Measurements from ENCODE around the gene NUCB2. TPM values are rescaled to one million over a fixed set of nuclear protein-coding genes. Genes with fewer than 3 reads are reported as not detected.
A peak's percentile ranks its signal among the peaks of the same experiment; 100 is the strongest.

Gene NUCB2
- polyA plus RNA-seq, 3 donors from 2014 or later: 157 to 180 (median 169) TPM

DNA sequence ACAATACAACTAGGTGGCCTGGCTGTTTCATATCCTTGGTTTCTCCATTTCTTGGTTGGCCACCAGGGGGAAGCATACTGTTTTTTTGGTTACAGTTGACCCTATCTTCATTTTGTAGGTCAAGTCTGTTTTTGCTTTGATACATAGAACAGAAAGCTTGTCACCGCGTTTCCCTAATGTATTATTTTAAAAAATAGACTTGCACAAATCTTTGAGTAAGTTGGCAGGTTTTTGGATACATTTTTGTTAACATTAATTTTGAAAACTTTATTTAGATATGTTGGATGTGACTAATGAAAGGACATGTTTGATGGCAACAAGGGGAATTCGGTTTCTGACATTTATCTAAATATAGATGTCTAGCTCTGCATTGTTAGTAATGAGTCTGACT, 78.1 kb downstream of the NUCB2 start:
- Mint-ChIP-seq H3K27me3 (ENCODE audit: low read depth in 3 of 3) (peaks cover 7 to 28% (median 21%) of the 10 kb centered on the region in 3 donors), H3K4me3 (peak overlapping the region; percentile 83 to 96 (median 95)), H3K27ac (peak overlapping the region in 5 of 6 donors; percentile 73 to 91 (median 87)), H3K9me3 (peaks cover 0 to 3% (median 0%) of the 10 kb centered on the region in 6 donors), H3K36me3 (peaks cover 0 to under 1% (median 0%) of the 10 kb centered on the region in 3 donors), H3K4me1 (peaks cover 32 to 40% of the 10 kb centered on the region in 2 donors)
- DNase-seq: peak; percentile 67 to 70 (median 70)

DNA sequence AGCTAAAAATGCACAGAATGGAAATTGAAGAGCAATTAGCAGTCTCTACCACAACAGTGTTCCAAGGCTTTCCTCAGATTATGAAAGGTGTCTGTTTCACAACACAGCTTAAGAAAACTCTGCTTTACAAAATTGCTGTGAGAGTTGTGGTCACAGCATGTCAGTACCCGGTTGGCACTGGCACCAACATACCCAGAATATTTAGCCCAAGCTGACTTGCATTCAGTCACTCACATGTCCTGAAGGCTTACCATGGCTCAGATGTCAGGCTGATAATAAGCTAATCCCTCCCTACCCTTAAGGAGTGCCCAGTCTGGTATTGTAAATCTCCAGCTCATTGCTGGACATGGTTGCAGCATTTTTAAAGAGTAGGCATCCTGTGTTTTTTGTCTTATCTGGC, 90.0 kb downstream of the NUCB2 start:
- Mint-ChIP-seq H3K36me3 (peaks cover 36 to 55% (median 40%) of the 10 kb centered on the region in 3 donors), H3K4me1 (peaks cover 0 to 7% of the 10 kb centered on the region in 2 donors), H3K27ac (no peak overlapping the region), H3K9me3 (peaks cover 18 to 32% (median 25%) of the 10 kb centered on the region in 6 donors), H3K27me3 (ENCODE audit: low read depth in 3 of 3) (peaks cover 0 to 5% (median 2%) of the 10 kb centered on the region in 3 donors), H3K4me3 (no peak overlapping the region)
- DNase-seq: no peak

DNA sequence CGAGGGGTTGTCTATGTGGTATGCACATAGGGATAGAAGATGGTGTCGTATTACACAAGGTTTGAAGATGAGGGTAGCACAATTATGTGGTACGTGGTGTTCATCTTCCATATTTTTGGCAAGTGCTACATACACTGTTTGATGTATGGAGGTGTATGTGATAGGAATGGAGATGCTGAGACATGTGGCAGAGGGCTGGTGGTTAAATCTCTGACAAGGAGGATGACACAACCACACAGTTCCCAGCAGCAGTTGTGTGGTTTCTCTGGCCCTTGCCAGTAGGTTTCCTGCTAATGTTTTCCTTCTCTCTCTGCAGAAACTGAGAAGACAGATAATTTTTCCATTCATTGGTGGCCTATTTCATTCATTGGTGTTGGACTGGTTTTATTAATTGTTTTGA, 92.0 kb downstream of the NUCB2 start:
- DNase-seq: no peak
- H3K36me3 Mint-ChIP-seq: peaks cover 49 to 74% (median 57%) of the 10 kb centered on the region in 3 donors
- H3K27ac Mint-ChIP-seq: no peak overlapping the region
- peaks cover 35 to 52% (median 41%) of the 10 kb centered on the region in 6 donors for H3K9me3 Mint-ChIP-seq
- H3K4me1 Mint-ChIP-seq: peaks cover 0 to 7% of the 10 kb centered on the region in 2 donors
- no peak overlapping the region for H3K4me3 Mint-ChIP-seq
- H3K27me3 Mint-ChIP-seq (ENCODE audit: low read depth in 3 of 3): peaks cover 0 to 3% (median 0%) of the 10 kb centered on the region in 3 donors

DNA sequence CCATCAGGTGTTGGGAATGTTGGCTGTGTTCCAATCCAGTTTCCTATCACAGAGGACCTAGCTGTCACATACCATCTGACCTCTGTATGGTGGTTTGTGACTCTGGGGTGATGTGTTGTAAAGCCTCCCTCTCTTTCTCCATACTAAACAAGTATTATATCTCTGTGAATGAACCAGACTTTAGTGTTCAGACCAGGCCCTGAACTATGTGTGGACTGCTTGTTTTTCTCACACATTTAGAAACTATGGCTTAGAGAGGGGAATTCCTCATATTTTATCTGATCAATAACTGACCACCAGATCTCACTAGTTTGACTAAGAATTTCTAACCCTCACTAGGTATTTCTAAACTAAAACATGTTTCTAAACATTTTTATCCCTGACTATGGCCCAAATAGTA, 92.6 kb downstream of the NUCB2 start:
- Mint-ChIP-seq H3K27me3 (ENCODE audit: low read depth in 3 of 3) (peaks cover 0 to 3% (median 0%) of the 10 kb centered on the region in 3 donors), H3K27ac (no peak overlapping the region), H3K9me3 (peaks cover 36 to 55% (median 41%) of the 10 kb centered on the region in 6 donors), H3K4me3 (no peak overlapping the region), H3K4me1 (peaks cover 0 to 7% of the 10 kb centered on the region in 2 donors), H3K36me3 (peaks cover 52 to 73% (median 53%) of the 10 kb centered on the region in 3 donors)
- no peak for DNase-seq

DNA sequence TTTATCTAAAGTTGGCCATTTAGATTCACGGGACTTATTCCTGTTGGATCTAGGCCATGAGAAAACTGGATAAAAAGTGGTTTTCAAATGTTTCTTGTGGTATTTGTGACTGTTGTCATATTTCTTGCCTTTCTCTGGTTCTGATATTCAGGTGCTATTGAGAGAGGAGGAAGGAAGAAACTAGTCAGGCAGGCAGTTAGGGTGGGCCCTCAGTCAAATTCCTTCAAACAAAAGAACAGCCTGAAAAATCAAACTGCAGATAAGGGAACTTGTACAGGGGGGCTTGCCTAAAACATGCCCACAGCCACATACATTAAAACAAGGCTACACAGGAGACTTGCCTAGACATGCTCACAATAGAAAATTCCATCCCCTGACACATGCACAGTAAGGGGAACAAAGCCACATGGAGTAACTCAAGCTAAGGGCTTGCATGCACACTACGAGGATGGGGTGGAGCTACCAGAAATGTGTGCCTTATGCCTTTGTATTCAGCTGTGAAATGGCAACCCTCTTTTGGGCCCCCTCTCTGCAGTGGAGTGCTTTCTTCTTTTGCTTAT, 93.2 kb downstream of the NUCB2 start:
- Mint-ChIP-seq H3K36me3 (peaks cover 52 to 78% (median 53%) of the 10 kb centered on the region in 3 donors), H3K9me3 (peaks cover 36 to 55% (median 43%) of the 10 kb centered on the region in 6 donors), H3K27ac (no peak overlapping the region), H3K4me3 (no peak overlapping the region), H3K27me3 (ENCODE audit: low read depth in 3 of 3) (peaks cover 0 to 7% (median 0%) of the 10 kb centered on the region in 3 donors), H3K4me1 (peaks cover 0 to 7% of the 10 kb centered on the region in 2 donors)
- no peak for DNase-seq

DNA sequence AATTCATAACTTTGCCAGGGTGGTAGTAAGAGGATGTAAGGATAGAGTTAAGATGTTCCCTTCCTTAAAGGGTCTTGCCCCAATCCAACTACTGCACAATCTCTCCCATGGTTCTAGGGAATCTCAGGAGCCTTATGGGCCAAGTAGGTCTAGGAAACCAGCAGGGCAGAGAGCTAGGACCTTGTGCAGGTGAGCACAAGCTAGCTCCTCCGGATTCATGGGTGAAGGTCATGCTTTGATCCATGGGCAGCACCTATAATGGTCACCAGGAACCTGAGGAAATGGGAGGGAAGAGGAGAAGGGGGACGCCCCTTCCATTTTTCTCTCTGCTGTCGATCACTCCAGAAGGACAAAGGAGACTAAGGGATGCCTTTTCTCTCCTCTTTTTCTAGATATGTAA, 95.1 kb downstream of the NUCB2 start:
- Mint-ChIP-seq H3K4me1 (peaks cover 0 to 7% of the 10 kb centered on the region in 2 donors), H3K27ac (no peak overlapping the region), H3K9me3 (peaks cover 36 to 55% (median 43%) of the 10 kb centered on the region in 6 donors), H3K36me3 (peaks cover 52 to 75% (median 55%) of the 10 kb centered on the region in 3 donors), H3K27me3 (ENCODE audit: low read depth in 3 of 3) (peaks cover 0 to 7% (median 2%) of the 10 kb centered on the region in 3 donors), H3K4me3 (no peak overlapping the region)
- DNase-seq: no peak

DNA sequence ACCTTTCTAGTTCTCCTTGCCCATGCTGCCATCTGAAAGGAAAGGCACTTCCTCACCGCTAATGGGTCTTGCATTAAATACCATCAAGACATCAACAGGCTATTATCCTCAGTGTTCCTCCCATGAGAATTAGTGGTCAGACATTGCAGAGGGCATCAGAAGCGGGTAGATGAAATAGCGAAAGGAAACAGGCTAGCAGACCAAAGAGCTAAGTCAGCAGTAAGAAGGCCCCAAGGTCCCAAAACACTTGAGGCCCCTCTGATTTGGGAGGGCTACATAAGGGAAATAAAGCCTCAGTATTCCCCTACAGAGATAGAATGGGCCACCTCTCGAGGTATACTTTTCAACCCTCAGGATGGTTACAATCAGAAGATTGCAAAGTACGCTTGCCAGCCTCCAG, 99.0 kb downstream of the NUCB2 start:
- Mint-ChIP-seq H3K9me3 (peaks cover 26 to 35% (median 30%) of the 10 kb centered on the region in 6 donors), H3K4me1 (no peaks in the 10 kb centered on the region), H3K27ac (no peak overlapping the region), H3K36me3 (peaks cover 28 to 39% (median 31%) of the 10 kb centered on the region in 3 donors), H3K27me3 (ENCODE audit: low read depth in 3 of 3) (peaks cover 0 to 7% (median 2%) of the 10 kb centered on the region in 3 donors), H3K4me3 (no peak overlapping the region)
- DNase-seq: no peak

DNA sequence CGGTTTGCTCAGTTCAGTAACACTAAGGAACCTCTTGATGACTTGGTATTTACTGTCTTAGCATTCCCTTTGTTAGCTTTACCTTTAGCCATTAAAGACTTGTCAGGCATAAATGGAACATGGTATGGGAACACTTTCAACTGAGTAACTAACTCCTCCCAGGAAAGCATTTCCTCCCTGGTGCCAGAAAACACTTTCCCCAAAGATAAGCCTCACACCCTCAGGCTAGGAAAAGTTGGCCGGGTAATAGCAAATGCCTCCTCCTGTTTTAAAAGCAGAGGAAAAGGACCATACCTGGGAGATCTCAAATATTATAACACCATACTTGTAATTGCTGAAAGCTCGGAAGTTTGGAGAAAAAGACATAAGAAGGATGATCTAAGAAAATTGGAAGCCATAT, 100.0 kb downstream of the NUCB2 start:
- Mint-ChIP-seq H3K4me1 (no peaks in the 10 kb centered on the region), H3K27ac (no peak overlapping the region), H3K4me3 (no peak overlapping the region), H3K9me3 (peaks cover 17 to 25% (median 20%) of the 10 kb centered on the region in 6 donors), H3K27me3 (ENCODE audit: low read depth in 3 of 3) (peaks cover 2 to 7% (median 3%) of the 10 kb centered on the region in 3 donors), H3K36me3 (peaks cover 19 to 30% (median 21%) of the 10 kb centered on the region in 3 donors)
- no peak for DNase-seq

DNA sequence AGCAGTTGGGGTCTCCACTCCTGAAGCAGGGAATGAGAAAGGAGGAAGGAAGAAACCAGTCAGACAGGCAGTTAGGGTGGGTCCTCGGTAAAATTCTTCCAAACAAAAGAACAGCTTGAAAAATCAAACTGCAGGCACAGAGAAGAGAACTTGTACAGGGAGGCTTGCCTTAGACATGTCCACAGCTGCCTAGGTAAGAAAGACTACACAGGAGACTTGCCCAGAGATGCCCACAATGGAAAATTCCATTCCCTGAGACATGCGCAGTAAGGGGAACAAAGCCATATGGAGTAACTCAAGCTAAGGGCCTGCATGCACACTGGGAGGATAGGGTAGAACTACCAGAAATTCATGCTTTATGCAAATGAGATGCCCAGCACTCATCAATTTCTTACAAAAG, 102.1 kb downstream of the NUCB2 start:
- Mint-ChIP-seq H3K4me3 (no peak overlapping the region), H3K9me3 (peaks cover 0 to 8% (median 2%) of the 10 kb centered on the region in 6 donors), H3K27me3 (ENCODE audit: low read depth in 3 of 3) (peaks cover 2 to 7% (median 3%) of the 10 kb centered on the region in 3 donors), H3K36me3 (peaks cover 4 to 10% (median 5%) of the 10 kb centered on the region in 3 donors), H3K4me1 (no peaks in the 10 kb centered on the region), H3K27ac (no peak overlapping the region)
- DNase-seq: no peak

DNA sequence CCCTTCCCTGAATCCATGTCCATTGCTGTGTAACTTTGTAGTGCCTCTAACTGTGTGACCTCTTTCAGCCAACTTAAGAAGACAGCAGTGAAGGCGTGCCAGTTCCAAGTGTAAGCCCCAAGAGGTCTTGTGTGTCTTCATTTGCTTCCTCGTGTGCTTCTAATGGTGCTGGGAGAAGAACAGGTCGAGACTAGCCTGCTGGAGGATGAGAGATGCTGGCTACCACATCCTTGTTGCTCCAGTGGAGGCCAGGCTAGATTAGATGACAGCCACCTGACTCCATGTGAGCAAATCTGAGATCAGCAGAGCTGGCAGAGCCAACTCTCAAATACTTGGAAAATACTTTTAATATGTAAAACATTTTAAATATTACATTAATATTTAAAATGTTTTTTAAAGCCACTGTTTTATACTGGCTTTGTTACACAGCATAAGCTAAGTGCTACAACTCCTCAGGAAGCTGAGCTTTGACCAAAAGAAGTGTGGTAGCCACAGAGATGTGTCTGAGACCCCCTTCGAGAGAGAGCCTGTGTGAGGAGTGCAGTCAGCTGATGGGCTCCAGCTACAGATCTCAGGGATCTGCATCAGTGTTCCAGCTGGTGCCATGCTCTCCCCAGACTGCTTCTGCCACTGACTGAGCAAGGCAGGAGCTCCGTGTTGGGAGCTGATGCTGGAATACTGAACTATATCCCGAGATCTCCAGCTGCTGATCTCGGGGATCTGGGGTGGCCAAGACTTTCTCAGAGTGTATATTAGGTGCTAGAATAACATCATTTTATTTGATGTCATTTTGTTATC, 103.0 kb downstream of the NUCB2 start:
- no peak for DNase-seq
- Mint-ChIP-seq H3K27ac (peak overlapping the region in 1 of 6 donors; percentile 70), H3K4me3 (no peak overlapping the region), H3K36me3 (peaks cover 3 to 4% (median 4%) of the 10 kb centered on the region in 3 donors), H3K27me3 (ENCODE audit: low read depth in 3 of 3) (peaks cover under 1 to 3% (median 2%) of the 10 kb centered on the region in 3 donors), H3K4me1 (no peaks in the 10 kb centered on the region), H3K9me3 (peaks cover 0 to 3% (median 0%) of the 10 kb centered on the region in 6 donors)

DNA sequence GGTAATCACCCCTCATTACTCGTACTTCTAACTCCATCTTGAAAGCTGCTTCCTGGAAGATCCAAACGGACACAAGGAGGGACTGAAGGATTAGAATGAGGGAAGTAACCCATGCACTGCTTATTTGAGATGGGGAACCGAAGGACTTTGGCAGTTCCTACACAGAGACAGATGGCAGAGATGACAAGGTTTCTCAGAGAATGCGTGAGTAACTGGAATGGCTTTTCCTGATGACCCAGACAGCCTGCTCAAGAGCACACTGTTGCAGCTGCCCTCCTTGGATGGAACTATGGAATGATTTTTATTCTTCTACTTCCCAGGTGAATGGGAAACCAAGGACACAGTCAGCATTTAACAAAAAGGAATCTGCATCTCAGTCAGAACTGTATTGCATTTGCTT, 104.6 kb downstream of the NUCB2 start:
- H3K4me1 Mint-ChIP-seq: no peaks in the 10 kb centered on the region
- no peak overlapping the region for H3K4me3 Mint-ChIP-seq
- H3K9me3 Mint-ChIP-seq: peaks cover 0 to 2% (median 0%) of the 10 kb centered on the region in 6 donors
- DNase-seq: no peak
- H3K27me3 Mint-ChIP-seq (ENCODE audit: low read depth in 3 of 3): peaks cover 0 to 3% (median 2%) of the 10 kb centered on the region in 3 donors
- peak overlapping the region in 1 of 6 donors; percentile 25 for H3K27ac Mint-ChIP-seq
- peaks cover 0 to 3% (median 0%) of the 10 kb centered on the region in 3 donors for H3K36me3 Mint-ChIP-seq

All from immature natural killer cell (primary cell).